Subcutaneous abdominal adipose tissue (tissue), 5 donors: ENCODE measurements around the gene SLA2.
"Not testable (repeated sequence)": the region's sequence is repeated elsewhere in the genome, so short reads cannot be mapped to it uniquely, and the experiment has no call there.

ENCODE experiments used
- H3K27ac ChIP-seq: one replicate; pipeline ENCODE4 v1.7.0; 2013; ENCODE audit warnings: low read depth, mild to moderate bottlenecking, inconsistent platforms, low read length, moderate library complexity
- H3K27me3 ChIP-seq, 5 donors: one replicate each; pipeline ENCODE4 v1.7.0; 2013; ENCODE audit warnings: low read length in 5 of 5, inconsistent platforms in 1 of 5; ENCODE audit not compliant: control insufficient read depth in 5 of 5, insufficient read depth in 4 of 5
- H3K36me3 ChIP-seq, 5 donors: one replicate each; pipeline ENCODE4 v1.7.0; 2013; ENCODE audit warnings: low read length in 5 of 5; ENCODE audit not compliant: control insufficient read depth in 5 of 5, insufficient read depth in 5 of 5
- H3K4me1 ChIP-seq, 5 donors: one replicate each; pipeline ENCODE4 v1.7.0; 2013; ENCODE audit warnings: low read length in 5 of 5, mild to moderate bottlenecking in 3 of 5, moderate library complexity in 1 of 5; ENCODE audit not compliant: control insufficient read depth in 5 of 5, insufficient read depth in 5 of 5
- H3K4me3 ChIP-seq, 5 donors: one replicate each; pipeline ENCODE4 v1.7.0; 2013; ENCODE audit warnings: low read length in 5 of 5, low read depth in 1 of 5
- H3K9ac ChIP-seq, 5 donors: one replicate each; pipeline ENCODE4 v1.7.0; 2013; ENCODE audit warnings: low read length in 5 of 5, mild to moderate bottlenecking in 4 of 5, moderate library complexity in 3 of 5
- H3K9me3 ChIP-seq, 5 donors: one replicate each; pipeline ENCODE4 v1.7.0; 2013; ENCODE audit warnings: low read length in 5 of 5; ENCODE audit not compliant: control insufficient read depth in 5 of 5
- donor health status: healthy.
- donor health status: healthy.
- donor health status: healthy.
- donor health status: healthy.
- donor health status: healthy.

Gene SLA2, protein sequence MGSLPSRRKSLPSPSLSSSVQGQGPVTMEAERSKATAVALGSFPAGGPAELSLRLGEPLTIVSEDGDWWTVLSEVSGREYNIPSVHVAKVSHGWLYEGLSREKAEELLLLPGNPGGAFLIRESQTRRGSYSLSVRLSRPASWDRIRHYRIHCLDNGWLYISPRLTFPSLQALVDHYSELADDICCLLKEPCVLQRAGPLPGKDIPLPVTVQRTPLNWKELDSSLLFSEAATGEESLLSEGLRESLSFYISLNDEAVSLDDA

DNA sequence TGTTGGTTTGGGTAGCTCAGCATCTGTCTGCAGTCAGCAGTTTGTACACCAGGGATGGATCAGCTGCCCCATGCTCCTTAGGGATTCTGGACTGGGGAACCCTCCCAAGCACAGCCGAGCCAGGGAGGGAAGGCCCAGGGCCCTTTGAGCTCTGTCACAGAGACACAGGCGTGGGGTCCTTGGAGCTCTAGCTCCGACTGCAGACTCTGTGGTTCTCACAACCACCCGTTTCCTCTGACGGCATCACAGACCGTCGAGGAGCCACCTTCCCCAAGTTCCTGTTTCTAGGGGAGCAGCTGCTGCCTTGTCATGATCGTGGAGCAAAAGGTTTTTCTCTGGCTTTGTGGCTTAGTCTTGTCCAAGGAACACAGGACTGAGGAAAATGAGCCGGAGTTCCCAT, at the start of gene SLA2:
Gene SLA2, minus strand, starts transcription at position 199 of the 400 bp plus-strand sequence. CDS start 4,861 bp downstream, outside the sequence.
- H3K27ac ChIP-seq = no peak within 1 kb of the TSS

DNA sequence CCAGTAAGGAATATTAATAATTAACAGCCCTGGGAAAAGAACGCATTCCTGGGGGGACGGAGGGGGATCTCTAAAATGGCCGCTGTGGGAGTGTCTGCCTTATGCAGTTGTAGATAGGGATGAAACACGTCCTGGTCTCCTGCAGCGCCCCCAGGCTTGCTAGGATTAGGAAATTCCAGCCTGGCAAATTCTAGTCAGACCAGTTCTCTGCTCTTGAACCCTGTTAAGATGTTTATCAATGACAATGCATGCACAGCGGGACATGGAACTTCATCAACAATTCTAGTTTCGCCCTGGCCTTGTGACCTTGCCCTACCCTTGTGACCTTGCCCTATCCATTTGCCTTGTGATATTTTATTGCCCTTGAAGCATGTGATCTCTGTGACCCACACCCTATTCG, 49.5 kb upstream of the SLA2 start:
- H3K9me3 ChIP-seq, H3K9ac ChIP-seq, H3K4me1 ChIP-seq, H3K4me3 ChIP-seq, H3K27ac ChIP-seq, H3K27me3 ChIP-seq, H3K36me3 ChIP-seq: not testable (repeated sequence)

More for the DNA sequence above, at the start of gene SLA2:
- Histone ChIP-seq H3K27me3 (peaks cover 0 to 6% (median 0%) of the 10 kb centered on the region in 5 donors), H3K9ac (no peak within 1 kb of the TSS), H3K4me3 (peak within 1 kb of the TSS in 1 of 5 donors; percentile 31), H3K9me3 (no peaks in the 10 kb centered on the region), H3K36me3 (no peaks in the 10 kb centered on the region), H3K4me1 (no peaks in the 10 kb centered on the region)

DNA sequence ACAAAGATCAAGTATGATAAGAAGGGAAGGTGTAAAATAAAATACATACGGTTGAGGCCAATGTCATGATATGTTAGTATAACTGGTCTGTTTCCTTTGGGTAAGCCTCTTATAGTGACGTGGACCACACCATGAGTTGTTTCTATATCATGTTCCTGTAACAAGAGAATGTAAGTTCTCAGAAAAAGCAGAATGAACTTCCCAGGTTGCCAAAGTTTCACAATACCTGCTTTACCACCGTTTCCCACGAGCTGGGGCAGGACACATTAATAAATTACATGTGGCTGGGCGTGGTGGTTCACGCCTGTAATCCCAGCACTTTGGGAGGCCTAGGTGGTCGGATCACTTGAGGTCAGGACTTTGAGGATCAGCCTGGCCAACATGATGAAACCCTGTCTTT, 42.6 kb upstream of the SLA2 start:
- H3K4me3 ChIP-seq = no peak overlapping the region
- H3K27ac ChIP-seq = no peak overlapping the region
- H3K9me3 ChIP-seq = no peaks in the 10 kb centered on the region
- H3K36me3 ChIP-seq = peaks cover 17 to 44% (median 21%) of the 10 kb centered on the region in 5 donors
- H3K27me3 ChIP-seq = no peaks in the 10 kb centered on the region
- no peak overlapping the region for H3K9ac ChIP-seq
- H3K4me1 ChIP-seq = no peaks in the 10 kb centered on the region

DNA sequence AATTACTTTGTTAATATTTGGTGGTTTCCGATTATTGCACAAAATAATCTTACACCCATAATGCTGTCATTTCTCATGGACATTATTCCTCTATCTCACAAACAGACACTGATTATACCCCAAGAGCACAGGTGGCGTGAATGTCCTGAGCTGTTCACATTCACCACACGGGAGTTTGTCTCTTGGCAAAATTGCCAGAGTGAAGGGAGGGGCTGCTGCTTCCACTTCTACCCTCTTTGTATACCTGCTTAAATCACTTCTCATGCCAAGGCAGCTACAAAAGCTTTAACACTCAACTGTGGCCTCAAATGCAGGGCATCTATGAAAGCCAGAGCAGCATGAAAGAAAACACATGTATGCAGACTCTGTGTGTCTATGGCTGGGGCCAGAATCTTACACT, 41.9 kb upstream of the SLA2 start:
- H3K36me3 ChIP-seq = peaks cover 17 to 44% (median 22%) of the 10 kb centered on the region in 5 donors
- no peak overlapping the region for H3K27ac ChIP-seq
- H3K4me3 ChIP-seq = no peak overlapping the region
- H3K4me1 ChIP-seq = no peaks in the 10 kb centered on the region
- H3K27me3 ChIP-seq = no peaks in the 10 kb centered on the region
- H3K9ac ChIP-seq = no peak overlapping the region
- no peaks in the 10 kb centered on the region for H3K9me3 ChIP-seq

DNA sequence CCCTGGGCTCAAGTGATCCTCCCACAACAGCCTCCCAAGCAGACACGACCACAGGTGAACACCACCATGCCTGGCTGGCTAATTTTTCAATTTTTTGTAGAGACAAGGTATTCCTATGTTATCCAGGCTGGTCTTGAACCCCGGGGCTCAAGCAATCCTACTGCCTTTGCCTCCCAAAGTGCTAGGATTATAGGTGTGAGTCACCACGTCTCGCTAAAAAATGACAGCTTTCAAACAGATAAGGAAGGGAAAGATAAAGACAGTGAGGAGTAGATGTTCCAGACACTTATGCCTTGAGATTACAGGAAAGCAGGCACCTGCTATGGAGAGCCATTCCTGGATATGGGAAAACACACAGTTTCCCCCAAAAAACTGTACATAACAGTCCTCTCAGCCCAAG, 40.9 kb upstream of the SLA2 start:
- no peaks in the 10 kb centered on the region for H3K27me3 ChIP-seq

DNA sequence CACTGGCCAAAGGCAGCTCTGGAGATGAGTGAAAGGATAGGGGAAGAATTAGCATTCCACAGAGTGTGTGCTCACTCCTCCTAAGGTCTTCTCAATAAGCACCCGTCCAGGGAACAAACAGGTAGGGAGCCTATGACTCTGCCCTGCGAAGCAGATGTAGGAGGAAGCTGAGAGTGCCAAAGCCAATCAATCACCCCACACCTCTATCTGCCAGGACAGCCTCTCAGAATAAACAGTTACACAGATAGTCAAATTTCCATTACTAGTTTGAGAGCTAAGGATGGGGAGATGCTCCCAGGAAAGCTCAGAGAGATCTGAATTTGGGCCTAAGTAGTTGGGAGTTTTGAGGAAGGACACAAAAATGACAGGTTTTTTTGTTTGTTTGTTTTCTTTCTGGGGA, 40.5 kb upstream of the SLA2 start:
- peaks cover 21 to 50% (median 26%) of the 10 kb centered on the region in 5 donors for H3K36me3 ChIP-seq

More for the DNA sequence above, 40.9 kb upstream of the SLA2 start:
- no peak overlapping the region for H3K4me3 ChIP-seq
- H3K9me3 ChIP-seq = no peaks in the 10 kb centered on the region
- no peaks in the 10 kb centered on the region for H3K4me1 ChIP-seq
- H3K9ac ChIP-seq = no peak overlapping the region
- peaks cover 21 to 50% (median 26%) of the 10 kb centered on the region in 5 donors for H3K36me3 ChIP-seq
- H3K27ac ChIP-seq = no peak overlapping the region

DNA sequence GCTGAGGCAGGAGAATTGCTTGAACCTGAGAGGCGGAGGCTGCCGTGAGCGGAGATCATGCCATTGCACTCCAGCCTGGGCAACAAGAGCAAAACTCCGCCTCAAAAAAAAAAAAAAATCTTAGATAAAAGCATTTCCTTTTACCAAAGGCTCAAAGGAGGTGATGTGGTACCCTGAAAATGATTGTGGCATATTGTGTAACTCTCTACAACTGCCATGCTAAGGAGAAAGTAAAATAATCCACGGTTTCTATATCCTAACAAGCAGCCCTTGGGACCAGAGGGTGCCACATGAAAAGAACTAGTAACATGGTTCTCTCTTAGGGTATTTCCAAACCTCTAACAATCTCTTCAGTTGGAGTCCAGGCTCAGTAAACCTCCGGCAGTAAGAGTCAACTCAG, 38.8 kb upstream of the SLA2 start:
- H3K4me1 ChIP-seq = no peaks in the 10 kb centered on the region

More for the DNA sequence above, 40.5 kb upstream of the SLA2 start:
- no peaks in the 10 kb centered on the region for H3K4me1 ChIP-seq
- no peaks in the 10 kb centered on the region for H3K27me3 ChIP-seq
- H3K4me3 ChIP-seq = no peak overlapping the region
- no peaks in the 10 kb centered on the region for H3K9me3 ChIP-seq
- H3K27ac ChIP-seq = no peak overlapping the region
- no peak overlapping the region for H3K9ac ChIP-seq

DNA sequence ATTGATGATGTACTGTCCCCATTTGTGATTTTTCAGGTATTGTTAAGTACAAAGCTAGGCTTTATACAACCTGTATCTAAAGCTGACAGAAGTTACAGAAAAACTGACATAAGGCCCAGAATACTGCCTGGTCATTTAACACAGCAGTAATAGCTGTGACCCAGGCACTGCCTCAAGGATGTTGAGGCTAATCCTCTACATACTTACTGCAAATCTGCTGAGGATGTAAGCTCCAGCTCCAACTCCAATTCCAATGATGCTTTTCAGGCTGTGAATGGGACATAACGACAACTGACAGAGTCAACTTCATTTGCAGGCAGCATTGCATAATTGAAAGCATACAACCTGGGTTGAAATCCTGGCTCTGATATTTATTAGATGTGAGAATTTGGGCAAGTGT, 36.3 kb upstream of the SLA2 start:
- peaks cover 24 to 53% (median 29%) of the 10 kb centered on the region in 5 donors for H3K36me3 ChIP-seq
- H3K4me1 ChIP-seq = no peaks in the 10 kb centered on the region
- H3K27me3 ChIP-seq = no peaks in the 10 kb centered on the region

More for the DNA sequence above, 38.8 kb upstream of the SLA2 start:
- Histone ChIP-seq H3K27me3 (no peaks in the 10 kb centered on the region), H3K27ac (no peak overlapping the region), H3K9me3 (no peaks in the 10 kb centered on the region), H3K36me3 (peaks cover 26 to 61% (median 30%) of the 10 kb centered on the region in 5 donors), H3K9ac (no peak overlapping the region), H3K4me3 (no peak overlapping the region)

DNA sequence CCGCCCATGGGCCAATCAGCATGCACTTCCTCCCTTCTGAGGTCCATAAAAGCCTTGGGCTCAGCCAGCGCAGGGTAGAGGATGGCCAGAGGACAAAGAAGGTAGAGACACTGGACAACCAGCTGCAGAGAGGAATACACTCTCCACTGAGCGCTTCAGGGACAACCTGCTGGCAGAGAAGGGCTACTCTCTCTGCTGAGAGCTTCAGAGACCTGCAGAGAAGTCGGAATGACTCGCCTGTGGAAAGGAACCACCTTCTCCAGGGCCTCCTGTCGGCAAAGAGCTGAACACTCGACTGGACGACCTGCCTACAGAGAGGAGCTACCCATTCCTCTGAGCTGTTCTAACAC, 31.4 kb upstream of the SLA2 start:
- Histone ChIP-seq H3K27me3 (no peaks in the 10 kb centered on the region), H3K9me3 (no peaks in the 10 kb centered on the region), H3K4me3 (no peak overlapping the region), H3K27ac (no peak overlapping the region), H3K9ac (no peak overlapping the region), H3K4me1 (no peaks in the 10 kb centered on the region), H3K36me3 (peaks cover 9 to 32% (median 15%) of the 10 kb centered on the region in 5 donors)

More for the DNA sequence above, 36.3 kb upstream of the SLA2 start:
- no peak overlapping the region for H3K4me3 ChIP-seq
- H3K9me3 ChIP-seq = no peaks in the 10 kb centered on the region
- no peak overlapping the region for H3K9ac ChIP-seq
- H3K27ac ChIP-seq = no peak overlapping the region

DNA sequence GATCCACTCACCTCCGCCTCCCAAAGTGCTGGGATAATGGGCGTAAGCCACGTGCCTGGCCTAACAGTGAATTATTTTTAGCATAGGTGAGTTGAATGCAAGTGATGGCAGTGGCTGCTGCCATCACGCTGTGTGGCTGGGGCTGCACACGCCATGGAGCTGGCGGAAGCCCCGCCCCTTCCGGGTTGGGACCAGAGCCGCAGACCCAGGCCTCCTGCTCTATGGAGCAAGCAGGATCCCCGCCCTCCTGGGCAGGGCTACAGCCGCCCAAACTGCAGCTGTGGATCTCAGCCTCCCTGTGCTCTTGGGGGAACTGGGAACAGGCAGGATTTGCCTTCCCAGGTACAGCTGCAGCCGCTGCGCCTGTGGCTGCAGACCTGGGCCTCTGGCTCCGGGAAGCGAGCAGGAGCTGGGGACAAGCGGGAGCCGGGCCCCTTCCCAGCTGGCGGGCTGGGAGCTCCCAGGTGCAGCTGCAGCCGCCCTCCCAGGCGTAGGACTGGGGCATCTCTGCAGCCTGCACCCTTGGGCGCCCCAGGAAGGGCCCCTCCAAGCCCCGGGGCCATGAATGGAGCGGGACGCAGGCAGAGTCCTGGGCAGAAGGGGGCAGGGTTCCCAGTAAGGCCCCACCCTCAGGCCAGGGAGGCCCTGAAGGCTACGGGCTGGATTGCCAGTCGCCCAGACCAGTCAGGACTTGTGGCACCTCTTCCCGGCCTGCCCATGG, 30.9 kb upstream of the SLA2 start:
- no peak overlapping the region for H3K4me3 ChIP-seq
- peaks cover 6 to 27% (median 12%) of the 10 kb centered on the region in 5 donors for H3K36me3 ChIP-seq
- no peak overlapping the region for H3K27ac ChIP-seq
- H3K9me3 ChIP-seq = no peaks in the 10 kb centered on the region
- H3K4me1 ChIP-seq = no peaks in the 10 kb centered on the region
- H3K9ac ChIP-seq = no peak overlapping the region
- no peaks in the 10 kb centered on the region for H3K27me3 ChIP-seq
